ENCODE data around the gene TRIM59. TPM values are rescaled to one million over a fixed set of nuclear protein-coding genes. Genes with fewer than 3 reads are reported as not detected.

The TRIM59 gene, protein sequence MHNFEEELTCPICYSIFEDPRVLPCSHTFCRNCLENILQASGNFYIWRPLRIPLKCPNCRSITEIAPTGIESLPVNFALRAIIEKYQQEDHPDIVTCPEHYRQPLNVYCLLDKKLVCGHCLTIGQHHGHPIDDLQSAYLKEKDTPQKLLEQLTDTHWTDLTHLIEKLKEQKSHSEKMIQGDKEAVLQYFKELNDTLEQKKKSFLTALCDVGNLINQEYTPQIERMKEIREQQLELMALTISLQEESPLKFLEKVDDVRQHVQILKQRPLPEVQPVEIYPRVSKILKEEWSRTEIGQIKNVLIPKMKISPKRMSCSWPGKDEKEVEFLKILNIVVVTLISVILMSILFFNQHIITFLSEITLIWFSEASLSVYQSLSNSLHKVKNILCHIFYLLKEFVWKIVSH
- 28.6 TPM for polyA plus RNA-seq (2013, experiment 1 of 2)
- 30.5 TPM for polyA plus RNA-seq (2013, experiment 2 of 2)

DNA sequence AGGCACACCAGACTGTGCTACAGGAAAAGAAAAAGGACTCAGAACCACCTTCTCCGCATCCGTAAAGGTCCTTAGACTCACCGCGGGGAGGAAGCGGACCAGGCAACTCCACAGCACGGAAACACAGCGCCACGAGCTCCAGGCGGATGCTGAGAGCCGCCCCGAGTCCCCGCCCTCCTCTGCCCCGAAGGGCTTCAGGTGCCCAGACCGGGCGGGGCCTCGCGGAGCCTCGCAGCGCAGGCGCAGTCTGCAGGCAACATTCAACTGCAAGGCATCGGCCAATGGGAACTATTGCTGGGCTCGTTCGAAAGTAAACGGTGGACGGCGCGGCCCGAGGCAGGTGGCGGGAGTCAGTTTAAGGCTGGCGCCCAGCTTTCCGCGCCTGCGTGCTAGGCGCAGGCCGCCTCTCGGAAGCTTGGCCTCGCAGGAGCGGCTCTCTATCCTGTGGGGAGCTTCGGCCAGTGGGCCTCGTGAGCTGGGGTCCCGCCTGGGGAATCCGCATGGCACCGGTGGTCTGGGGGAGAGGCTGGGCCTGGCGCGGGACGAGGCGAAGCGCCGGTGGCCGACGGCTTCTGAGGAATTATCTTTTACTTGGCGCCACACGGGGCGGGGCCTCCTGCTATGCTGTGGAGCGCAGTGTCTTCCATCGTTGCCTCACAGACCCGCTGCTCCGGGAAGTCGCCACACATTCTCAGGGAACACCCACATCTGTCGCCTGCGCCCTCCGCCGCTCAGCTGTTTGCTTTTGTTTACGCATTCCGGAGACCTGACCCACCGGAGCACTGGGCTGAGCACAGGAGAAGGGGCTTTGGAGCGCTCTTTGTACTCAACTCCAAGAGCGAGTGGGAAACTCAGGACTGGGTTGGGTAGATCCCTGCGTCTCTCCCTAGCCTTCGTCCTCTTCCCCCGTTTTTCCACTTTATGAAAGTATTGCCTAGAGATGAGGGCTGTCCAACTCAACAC, at the start of gene TRIM59:
TSS of gene TRIM59 (minus strand) at position 151 of the 963 bp plus-strand sequence. CDS start 10,603 bp downstream, outside the sequence.
- Histone ChIP-seq H4K8ac (ENCODE audit: low read depth, low read length) (no peak within 1 kb of the TSS), H3K79me2 (ENCODE audit: control insufficient read depth, insufficient read depth, low read length) (peaks cover 28% of the 10 kb centered on the region), H3K4me3 (ENCODE audit: low read length) (peak within 1 kb of the TSS; percentile 93), H2BK5ac (ENCODE audit: low read length) (peak within 1 kb of the TSS; percentile 97), H2BK120ac (ENCODE audit: low read depth, low read length) (peak within 1 kb of the TSS; percentile 5), H4K5ac (ENCODE audit: low read length) (no peak within 1 kb of the TSS), H3K9ac (ENCODE audit: low read length) (peak within 1 kb of the TSS; percentile 92), H3K23ac (ENCODE audit: low read length) (no peak within 1 kb of the TSS), H3K4ac (ENCODE audit: low read depth, low read length) (peak within 1 kb of the TSS; percentile 56), H3K79me1 (ENCODE audit: low read length) (peaks cover 3% of the 10 kb centered on the region), H3K36me3 (ENCODE audit: control insufficient read depth, insufficient read depth, low read length) (no peaks in the 10 kb centered on the region), H3K27ac (ENCODE audit: low read depth, low read length) (peak within 1 kb of the TSS; percentile 94), H3K56ac (ENCODE audit: low read length) (peak within 1 kb of the TSS; percentile 97), H3K27me3 (ENCODE audit: insufficient read depth, low read length, poor library complexity) (no peaks in the 10 kb centered on the region), H3K4me1 (ENCODE audit: control insufficient read depth, low read depth, low read length) (peaks cover 4% of the 10 kb centered on the region), H3K4me2 (ENCODE audit: low read length) (peak within 1 kb of the TSS; percentile 56), H2BK15ac (replicated peaks; ENCODE audit: low read depth) (no peak within 1 kb of the TSS), H2AK5ac (ENCODE audit: low read length) (peak within 1 kb of the TSS; percentile 28), H3K18ac (ENCODE audit: low read length) (peak within 1 kb of the TSS; percentile 72)
- WGBS (ENCODE audit: extremely low coverage, insufficient coverage, low lambda C conversion rate): no CpG with 5 or more reads among the region's 71 CpGs
- DNase-seq: peak; percentile 99

DNA sequence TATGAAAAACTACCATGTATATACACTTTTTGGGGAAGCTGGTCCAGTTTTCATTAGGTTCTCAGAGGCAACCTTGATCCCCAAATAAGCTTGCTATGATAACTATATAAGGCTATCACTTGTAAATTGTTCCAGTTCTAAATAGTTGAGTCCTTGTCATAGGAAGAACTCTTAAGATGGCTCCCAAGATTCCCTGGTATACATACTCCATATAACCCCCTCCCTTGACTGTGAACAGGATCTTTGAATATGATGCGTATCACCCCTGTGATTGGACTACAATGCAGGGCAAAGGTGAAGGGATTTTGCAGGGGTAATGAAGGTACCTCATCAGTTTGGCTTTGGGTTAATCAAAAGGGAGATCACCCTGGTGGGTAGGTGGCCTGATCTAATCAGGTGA, 48.6 kb upstream of the TRIM59 start:
- H3K4me2 ChIP-seq (ENCODE audit: low read length): no peak overlapping the region
- no peak overlapping the region for H4K5ac ChIP-seq (ENCODE audit: low read length)
- H3K4ac ChIP-seq (ENCODE audit: low read depth, low read length): no peak overlapping the region
- no peak overlapping the region for H2AK5ac ChIP-seq (ENCODE audit: low read length)
- H3K18ac ChIP-seq (ENCODE audit: low read length): no peak overlapping the region
- no peak overlapping the region for H3K23ac ChIP-seq (ENCODE audit: low read length)
- no peak overlapping the region for H3K27ac ChIP-seq (ENCODE audit: low read depth, low read length)
- no peak overlapping the region for H3K56ac ChIP-seq (ENCODE audit: low read length)
- DNase-seq: no peak
- H3K36me3 ChIP-seq (ENCODE audit: control insufficient read depth, insufficient read depth, low read length): no peaks in the 10 kb centered on the region
- no peak overlapping the region for H2BK120ac ChIP-seq (ENCODE audit: low read depth, low read length)
- H3K4me1 ChIP-seq (ENCODE audit: control insufficient read depth, low read depth, low read length): peaks cover 1% of the 10 kb centered on the region
- H3K9ac ChIP-seq (ENCODE audit: low read length): no peak overlapping the region
- H3K4me3 ChIP-seq (ENCODE audit: low read length): no peak overlapping the region
- H3K27me3 ChIP-seq (ENCODE audit: insufficient read depth, low read length, poor library complexity): no peaks in the 10 kb centered on the region
- no peak overlapping the region for H2BK15ac ChIP-seq (replicated peaks; ENCODE audit: low read depth)
- no peak overlapping the region for H4K8ac ChIP-seq (ENCODE audit: low read depth, low read length)
- no peaks in the 10 kb centered on the region for H3K79me1 ChIP-seq (ENCODE audit: low read length)
- H3K79me2 ChIP-seq (ENCODE audit: control insufficient read depth, insufficient read depth, low read length): no peaks in the 10 kb centered on the region
- no CpG with 5 or more reads among the region's 1 CpG for WGBS (ENCODE audit: extremely low coverage, insufficient coverage, low lambda C conversion rate)
- H2BK5ac ChIP-seq (ENCODE audit: low read length): no peak overlapping the region

DNA sequence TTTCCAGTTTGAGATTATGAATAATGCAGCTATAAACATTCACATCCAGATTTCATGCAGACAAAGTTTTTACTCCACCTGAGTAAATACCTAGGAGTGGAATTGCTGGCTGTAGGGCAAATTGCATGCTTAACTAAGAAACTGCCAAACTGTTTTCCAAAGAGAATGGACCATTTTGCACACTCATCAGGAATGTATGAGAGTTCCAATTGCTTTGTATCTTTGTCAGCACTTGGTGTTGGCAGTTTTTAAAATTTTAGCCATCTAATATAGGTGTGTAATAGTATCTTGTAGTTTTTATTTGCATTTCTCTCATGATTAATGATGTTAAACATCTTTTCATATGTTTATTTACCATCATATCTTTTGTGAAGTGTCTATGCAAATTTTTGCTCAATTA, 40.6 kb upstream of the TRIM59 start:
- H3K9ac ChIP-seq (ENCODE audit: low read length): no peak overlapping the region

DNA sequence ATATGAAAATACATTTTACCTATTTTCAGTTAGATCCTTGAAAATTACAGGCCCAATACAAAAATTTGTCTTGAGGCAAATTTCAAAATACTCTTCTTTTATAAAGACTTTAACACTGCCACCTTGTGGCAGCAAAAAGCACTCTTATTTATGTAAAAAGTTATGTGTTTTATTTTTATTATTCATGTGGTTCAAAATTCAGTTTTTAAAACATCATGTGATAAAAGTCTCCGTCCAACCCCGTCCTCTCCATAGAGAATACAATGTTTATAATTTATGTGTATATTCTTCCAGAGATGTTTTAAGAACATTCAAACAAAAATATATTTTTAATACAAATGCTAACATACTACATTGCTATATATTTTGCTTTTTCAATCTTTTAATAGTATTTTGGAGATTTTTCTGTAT, 36.9 kb upstream of the TRIM59 start:
- H3K23ac ChIP-seq (ENCODE audit: low read length): no peak overlapping the region
- H4K8ac ChIP-seq (ENCODE audit: low read depth, low read length): no peak overlapping the region
- no peak overlapping the region for H3K27ac ChIP-seq (ENCODE audit: low read depth, low read length)
- H3K79me1 ChIP-seq (ENCODE audit: low read length): no peaks in the 10 kb centered on the region
- H3K56ac ChIP-seq (ENCODE audit: low read length): no peak overlapping the region
- H3K36me3 ChIP-seq (ENCODE audit: control insufficient read depth, insufficient read depth, low read length): no peaks in the 10 kb centered on the region
- DNase-seq: peak; percentile 37
- no peak overlapping the region for H3K4me2 ChIP-seq (ENCODE audit: low read length)
- H3K4ac ChIP-seq (ENCODE audit: low read depth, low read length): no peak overlapping the region
- H2BK120ac ChIP-seq (ENCODE audit: low read depth, low read length): no peak overlapping the region
- no peak overlapping the region for H4K5ac ChIP-seq (ENCODE audit: low read length)
- H3K18ac ChIP-seq (ENCODE audit: low read length): no peak overlapping the region
- no peak overlapping the region for H2BK5ac ChIP-seq (ENCODE audit: low read length)
- no peak overlapping the region for H3K4me3 ChIP-seq (ENCODE audit: low read length)
- no peak overlapping the region for H3K9ac ChIP-seq (ENCODE audit: low read length)
- no peaks in the 10 kb centered on the region for H3K79me2 ChIP-seq (ENCODE audit: control insufficient read depth, insufficient read depth, low read length)
- WGBS (ENCODE audit: extremely low coverage, insufficient coverage, low lambda C conversion rate): no CpG with 5 or more reads among the region's 2 CpGs
- H2AK5ac ChIP-seq (ENCODE audit: low read length): no peak overlapping the region
- no peak overlapping the region for H2BK15ac ChIP-seq (replicated peaks; ENCODE audit: low read depth)
- no peaks in the 10 kb centered on the region for H3K27me3 ChIP-seq (ENCODE audit: insufficient read depth, low read length, poor library complexity)
- H3K4me1 ChIP-seq (ENCODE audit: control insufficient read depth, low read depth, low read length): no peaks in the 10 kb centered on the region

More for the DNA sequence above, 40.6 kb upstream of the TRIM59 start:
- H2AK5ac ChIP-seq (ENCODE audit: low read length): no peak overlapping the region
- H3K56ac ChIP-seq (ENCODE audit: low read length): no peak overlapping the region
- H3K4ac ChIP-seq (ENCODE audit: low read depth, low read length): no peak overlapping the region
- no peak overlapping the region for H3K18ac ChIP-seq (ENCODE audit: low read length)
- H2BK15ac ChIP-seq (replicated peaks; ENCODE audit: low read depth): no peak overlapping the region
- no peak overlapping the region for H4K8ac ChIP-seq (ENCODE audit: low read depth, low read length)
- H3K4me2 ChIP-seq (ENCODE audit: low read length): no peak overlapping the region
- no peak overlapping the region for H3K27ac ChIP-seq (ENCODE audit: low read depth, low read length)
- no peak overlapping the region for H2BK5ac ChIP-seq (ENCODE audit: low read length)
- H3K79me2 ChIP-seq (ENCODE audit: control insufficient read depth, insufficient read depth, low read length): no peaks in the 10 kb centered on the region
- H3K23ac ChIP-seq (ENCODE audit: low read length): no peak overlapping the region
- no peak overlapping the region for H3K4me3 ChIP-seq (ENCODE audit: low read length)
- H4K5ac ChIP-seq (ENCODE audit: low read length): no peak overlapping the region
- DNase-seq: no peak
- H3K36me3 ChIP-seq (ENCODE audit: control insufficient read depth, insufficient read depth, low read length): no peaks in the 10 kb centered on the region
- H3K79me1 ChIP-seq (ENCODE audit: low read length): no peaks in the 10 kb centered on the region
- H2BK120ac ChIP-seq (ENCODE audit: low read depth, low read length): no peak overlapping the region
- H3K27me3 ChIP-seq (ENCODE audit: insufficient read depth, low read length, poor library complexity): no peaks in the 10 kb centered on the region
- peaks cover 2% of the 10 kb centered on the region for H3K4me1 ChIP-seq (ENCODE audit: control insufficient read depth, low read depth, low read length)

DNA sequence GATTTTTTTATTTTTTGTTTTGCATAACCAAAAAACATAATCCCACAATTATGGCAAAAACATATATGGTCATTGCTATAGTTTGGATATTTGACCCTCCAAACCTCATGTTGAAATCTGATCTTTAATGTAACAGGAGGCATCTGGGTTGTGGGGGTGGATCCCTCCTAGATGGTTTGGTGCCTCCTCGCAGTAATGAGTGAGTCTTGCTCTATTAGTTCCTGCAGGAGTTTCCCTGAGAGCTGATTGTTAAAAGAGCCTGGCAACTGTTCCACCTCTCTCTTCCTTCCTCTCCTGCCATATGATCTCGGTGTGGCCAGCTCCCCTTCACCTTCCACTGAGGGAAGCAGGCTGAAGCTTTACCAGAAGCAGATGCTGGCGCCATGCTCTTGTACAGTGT, 33.2 kb upstream of the TRIM59 start:
- H3K23ac ChIP-seq (ENCODE audit: low read length): no peak overlapping the region
- H3K27me3 ChIP-seq (ENCODE audit: insufficient read depth, low read length, poor library complexity): no peaks in the 10 kb centered on the region
- H3K4ac ChIP-seq (ENCODE audit: low read depth, low read length): no peak overlapping the region
- WGBS (ENCODE audit: extremely low coverage, insufficient coverage, low lambda C conversion rate): no CpG with 5 or more reads among the region's 3 CpGs
- no peak overlapping the region for H2AK5ac ChIP-seq (ENCODE audit: low read length)
- no peak overlapping the region for H3K18ac ChIP-seq (ENCODE audit: low read length)
- no peaks in the 10 kb centered on the region for H3K79me1 ChIP-seq (ENCODE audit: low read length)
- H4K8ac ChIP-seq (ENCODE audit: low read depth, low read length): no peak overlapping the region
- no peak for DNase-seq
- no peak overlapping the region for H2BK15ac ChIP-seq (replicated peaks; ENCODE audit: low read depth)
- H3K36me3 ChIP-seq (ENCODE audit: control insufficient read depth, insufficient read depth, low read length): no peaks in the 10 kb centered on the region
- no peak overlapping the region for H2BK5ac ChIP-seq (ENCODE audit: low read length)
- no peaks in the 10 kb centered on the region for H3K4me1 ChIP-seq (ENCODE audit: control insufficient read depth, low read depth, low read length)
- H3K4me3 ChIP-seq (ENCODE audit: low read length): no peak overlapping the region
- no peak overlapping the region for H3K27ac ChIP-seq (ENCODE audit: low read depth, low read length)
- H4K5ac ChIP-seq (ENCODE audit: low read length): no peak overlapping the region
- H3K79me2 ChIP-seq (ENCODE audit: control insufficient read depth, insufficient read depth, low read length): no peaks in the 10 kb centered on the region
- H3K4me2 ChIP-seq (ENCODE audit: low read length): no peak overlapping the region
- no peak overlapping the region for H3K9ac ChIP-seq (ENCODE audit: low read length)
- no peak overlapping the region for H2BK120ac ChIP-seq (ENCODE audit: low read depth, low read length)
- no peak overlapping the region for H3K56ac ChIP-seq (ENCODE audit: low read length)
